ENCODE measurements around the gene CD40LG. TPM values are rescaled to one million over a fixed set of nuclear protein-coding genes. Genes with fewer than 3 reads are reported as not detected.

Gene CD40LG
- total RNA-seq, 4 donors from 2014 or later, result 0.13 to 0.67 (median 0.38) TPM; not detected in 1

DNA sequence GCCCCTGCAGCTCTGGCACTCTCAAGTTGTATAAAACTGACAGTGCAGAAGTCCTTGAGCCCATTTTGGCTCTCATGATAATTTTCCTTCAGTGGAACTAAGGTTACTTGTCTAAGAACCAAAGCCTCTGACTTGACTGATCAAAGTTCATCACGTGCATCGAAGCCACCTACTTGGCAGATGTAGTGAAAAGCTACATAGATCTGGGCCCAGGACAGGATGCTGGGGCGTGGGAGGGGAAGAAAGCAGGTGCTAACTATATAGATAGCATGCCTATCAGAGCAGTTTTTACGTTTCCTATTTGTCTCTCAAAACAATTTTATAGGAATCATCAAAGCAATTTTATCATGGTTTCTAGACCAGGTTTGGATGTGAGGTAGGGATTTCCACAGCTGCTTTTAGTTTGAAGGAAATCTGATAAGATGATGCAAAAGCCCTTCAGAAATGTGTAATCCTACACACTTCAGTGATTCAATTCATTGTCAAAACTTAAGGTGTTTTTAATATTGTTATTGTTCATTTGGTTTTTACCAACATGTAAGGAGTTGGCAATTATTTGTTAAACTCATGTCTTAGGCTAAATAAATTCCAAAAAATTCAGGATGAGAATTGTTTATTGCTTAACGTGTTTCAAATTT, 1.2 kb upstream of the CD40LG start:
- intact Hi-C loops (cut with DNase I), result no loop called here
- no peak for DNase-seq
- 53 to 89% methylated on average over 5 of the region's 5 CpGs for WGBS, 2 donors
- Histone ChIP-seq H3K9me3 (no peaks in the 10 kb centered on the region), H3K36me3 (no peaks in the 10 kb centered on the region), H3K27ac (no peak overlapping the region), H3K27me3 (no peaks in the 10 kb centered on the region), H3K4me1 (no peaks in the 10 kb centered on the region), H3K4me3 (no peak overlapping the region)
- TF ChIP-seq CTCF (IDR thresholded peaks at IDR 0.05) (no peak), POLR2A (IDR thresholded peaks at IDR 0.05) (no peak)

- H3K27ac ChIP-seq, result no peak overlapping the region
- WGBS, 2 donors, result 80 to 91% methylated on average over 1 to 3 of the region's 3 CpGs
- H3K4me1 ChIP-seq, result no peaks in the 10 kb centered on the region
- H3K4me3 ChIP-seq, result no peak overlapping the region
- TF ChIP-seq CTCF (IDR thresholded peaks at IDR 0.05) (no peak), POLR2A (IDR thresholded peaks at IDR 0.05) (no peak)
- no peaks in the 10 kb centered on the region for H3K9me3 ChIP-seq
- no peak for DNase-seq
- intact Hi-C loops (cut with DNase I), result no loop called here
- H3K27me3 ChIP-seq, result no peaks in the 10 kb centered on the region
- H3K36me3 ChIP-seq, result no peaks in the 10 kb centered on the region
Observed at GRCh38 chrX:136650811-136651210, 2.9 kb downstream of the CD40LG start.

DNA sequence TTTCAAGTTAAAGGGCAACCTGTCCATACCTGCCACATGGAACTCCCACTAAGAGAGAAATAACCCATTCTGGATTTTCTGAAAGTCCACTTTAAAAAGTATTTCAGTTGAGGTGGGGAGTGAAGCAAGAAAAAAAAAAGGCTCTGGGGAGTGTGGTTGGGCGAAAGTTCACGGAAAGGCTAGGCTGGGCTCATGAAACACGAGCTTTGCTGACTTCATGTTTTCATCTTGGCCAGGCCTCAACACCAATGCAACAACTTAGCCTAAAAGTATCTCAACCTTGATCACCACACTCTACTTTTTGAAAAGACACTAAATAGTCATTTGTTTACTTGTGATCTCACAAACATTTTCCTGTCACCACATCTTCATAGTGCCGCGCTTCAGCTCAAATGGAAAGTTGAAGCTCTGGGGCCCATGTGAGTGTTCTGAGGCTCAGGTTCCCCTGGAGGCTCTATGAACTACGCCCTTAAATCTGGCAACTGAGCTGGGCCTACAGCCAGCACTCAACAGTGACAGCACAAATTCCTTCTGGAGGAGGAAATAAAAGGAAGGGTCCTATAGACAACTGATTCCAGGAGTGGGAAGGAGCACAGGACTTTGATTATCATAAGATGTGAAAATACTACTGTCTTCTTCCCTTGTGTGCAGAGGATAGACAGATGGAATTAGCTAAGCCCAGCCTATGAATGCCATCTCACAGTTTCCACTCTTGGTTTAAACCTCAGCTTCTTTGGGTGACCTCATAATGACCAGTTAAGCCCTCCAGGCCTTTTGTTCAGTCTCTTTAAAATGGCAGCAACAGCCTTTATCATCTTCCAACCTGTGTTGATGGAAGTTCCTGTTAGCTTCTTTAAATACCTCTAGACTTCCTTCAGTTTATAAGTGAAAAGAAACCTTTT, 5.1 kb downstream of the CD40LG start:
- no peak for TF ChIP-seq POLR2A (IDR thresholded peaks at IDR 0.05)
- no peak for TF ChIP-seq CTCF (IDR thresholded peaks at IDR 0.05)
- no peaks in the 10 kb centered on the region for H3K27me3 ChIP-seq
- WGBS, 2 donors, result 45 to 61% methylated on average over 3 to 6 of the region's 6 CpGs
- no peaks in the 10 kb centered on the region for H3K9me3 ChIP-seq
- intact Hi-C loops (cut with DNase I), result no loop called here
- H3K36me3 ChIP-seq, result no peaks in the 10 kb centered on the region
- DNase-seq, result no peak
- no peaks in the 10 kb centered on the region for H3K4me1 ChIP-seq
- no peak overlapping the region for H3K27ac ChIP-seq
- no peak overlapping the region for H3K4me3 ChIP-seq

DNA sequence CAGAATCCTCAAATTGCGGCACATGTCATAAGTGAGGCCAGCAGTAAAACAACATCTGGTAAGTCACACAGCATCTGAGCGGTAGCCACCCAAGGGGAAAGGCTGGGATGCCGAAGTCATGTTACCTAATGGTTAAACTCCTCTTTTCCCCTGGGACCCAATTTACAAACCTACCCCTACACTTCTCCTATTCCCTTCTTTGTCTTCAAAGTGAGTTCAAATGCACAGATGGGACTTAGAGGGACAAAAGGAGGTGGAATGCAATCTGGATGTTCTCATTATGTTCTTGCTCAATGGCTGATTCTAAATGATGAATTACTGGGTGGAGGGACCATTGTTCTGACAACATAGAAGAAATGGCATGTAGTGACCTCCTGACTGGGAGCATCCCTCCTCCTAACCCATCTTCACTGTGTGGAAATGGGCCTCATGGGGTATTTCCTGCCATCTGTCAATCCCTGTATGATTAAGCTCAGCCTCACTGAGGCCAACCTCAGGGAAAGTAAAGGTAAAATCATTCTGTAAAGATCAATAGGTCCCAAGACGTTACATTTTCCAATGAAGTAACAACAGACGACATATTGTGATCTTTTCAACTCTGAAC, 8.5 kb downstream of the CD40LG start:
- Histone ChIP-seq H3K9me3 (no peaks in the 10 kb centered on the region), H3K36me3 (no peaks in the 10 kb centered on the region), H3K4me1 (no peaks in the 10 kb centered on the region), H3K27me3 (no peaks in the 10 kb centered on the region), H3K4me3 (no peak overlapping the region), H3K27ac (no peak overlapping the region)
- TF ChIP-seq CTCF (IDR thresholded peaks at IDR 0.05), result no peak
- TF ChIP-seq POLR2A (IDR thresholded peaks at IDR 0.05), result no peak
- 77 to 84% methylated on average over 5 of the region's 5 CpGs for WGBS, 2 donors
- no peak for DNase-seq
- intact Hi-C loops (cut with DNase I), result no loop called here

- Histone ChIP-seq H3K9me3 (no peaks in the 10 kb centered on the region), H3K36me3 (no peaks in the 10 kb centered on the region), H3K27me3 (no peaks in the 10 kb centered on the region), H3K4me3 (no peak overlapping the region), H3K4me1 (no peaks in the 10 kb centered on the region), H3K27ac (no peak overlapping the region)
- TF ChIP-seq POLR2A (IDR thresholded peaks at IDR 0.05), result no peak
- TF ChIP-seq CTCF (IDR thresholded peaks at IDR 0.05), result no peak
- no peak for DNase-seq
- WGBS, 2 donors, result 56 to 90% methylated on average over 2 to 5 of the region's 5 CpGs
- intact Hi-C loops (cut with DNase I), result no loop called here
Observed at GRCh38 chrX:136658151-136658550, 10.2 kb downstream of the CD40LG start.

All from esophagus squamous epithelium (tissue), 5 donors.